SU-DHL-6 (cell line): ENCODE results near the gene F3.

ENCODE experiments used
- H2AFZ ChIP-seq: fragments of 200-600 bp; sonication (generic); 2 replicates; pipeline ENCODE4 v1.6.1; 2014; ENCODE audit warnings: low read depth, mild to moderate bottlenecking, moderate library complexity, mixed read lengths, antibody characterized with exemption, low read length; ENCODE audit not compliant: severe bottlenecking
- H3F3A ChIP-seq: fragments of 200-600 bp; shearing (Covaris generic); 2 replicates; pipeline ENCODE4 v1.6.0; 2016; ENCODE audit warnings: antibody characterized with exemption, mild to moderate bottlenecking; ENCODE audit not compliant: insufficient read depth
- H3K27ac ChIP-seq: fragments of 200-600 bp; sonication (generic); 2 replicates; pipeline ENCODE4 v1.5.1; 2016; ENCODE audit warnings: low read depth, mild to moderate bottlenecking, low read length, moderate library complexity, mixed read lengths
- H3K27me3 ChIP-seq: fragments of 200-600 bp; sonication (generic), shearing (Covaris generic); 2 replicates; pipeline ENCODE4 v1.6.0; 2014; ENCODE audit warnings: mild to moderate bottlenecking, low read length
- H3K36me3 ChIP-seq: fragments of 200-600 bp; sonication (generic); 2 replicates; pipeline ENCODE4 v1.6.1; 2014; ENCODE audit warnings: mild to moderate bottlenecking, low read length, mixed read lengths
- H3K4me2 ChIP-seq: fragments of 300-600, 200-600 bp; shearing (Covaris generic), sonication (generic); 2 replicates; pipeline ENCODE4 v1.6.0; 2014; ENCODE audit warnings: low read length, low read depth, mild to moderate bottlenecking; ENCODE audit not compliant: poor library complexity, severe bottlenecking
- H3K4me3 ChIP-seq: fragments of 200-600 bp; sonication (generic); 2 replicates; pipeline ENCODE4 v1.5.1; 2014; ENCODE audit warnings: antibody characterized with exemption, low read length, mild to moderate bottlenecking, mixed read lengths; ENCODE audit not compliant: insufficient read depth, poor library complexity, severe bottlenecking
- H3K79me2 ChIP-seq: fragments of 200-600 bp; sonication (generic); 2 replicates; pipeline ENCODE4 v1.6.1; 2014; ENCODE audit warnings: mild to moderate bottlenecking, low read length, moderate library complexity; ENCODE audit not compliant: insufficient read depth
- H3K9ac ChIP-seq: fragments of 200-600 bp; sonication (generic); 2 replicates; pipeline ENCODE4 v1.7.0; 2014; ENCODE audit warnings: mild to moderate bottlenecking, low read length
- H3K9me2 ChIP-seq: fragments of 200-600 bp; sonication (generic); replicated peaks from 2 replicates; pipeline ENCODE4 v1.6.1; 2014; ENCODE audit warnings: low read length; ENCODE audit not compliant: insufficient read depth
- H3K9me3 ChIP-seq: fragments of 200-600 bp; sonication (generic); 2 replicates; pipeline ENCODE4 v1.6.1; 2014; ENCODE audit warnings: low read length, mixed read lengths; ENCODE audit not compliant: insufficient read depth
- H4K20me1 ChIP-seq: fragments of 200-600 bp; sonication (generic); 2 replicates; pipeline ENCODE4 v1.6.1; 2014; ENCODE audit warnings: low read depth, mild to moderate bottlenecking, antibody characterized with exemption, low read length, moderate library complexity, mixed read lengths
- EZH2phosphoT487 ChIP-seq: fragments of 200-600 bp; sonication (generic), shearing (Covaris generic); conservative IDR thresholded peaks from 2 replicates; pipeline ENCODE4 v1.6.1; 2018; ENCODE audit warnings: mild to moderate bottlenecking, antibody characterized with exemption, low read length, moderate library complexity, mixed read lengths
- TF ChIP-seq, protein P1 (sequence below): fragments of 200-600 bp; sonication (generic); IDR thresholded peaks from one replicate; pipeline ENCODE4 v1.5.1; 2017; ENCODE audit warnings: antibody characterized with exemption, mild to moderate bottlenecking, low read length, moderate library complexity; ENCODE audit not compliant: insufficient read depth, poor library complexity, severe bottlenecking

Gene F3

DNA sequence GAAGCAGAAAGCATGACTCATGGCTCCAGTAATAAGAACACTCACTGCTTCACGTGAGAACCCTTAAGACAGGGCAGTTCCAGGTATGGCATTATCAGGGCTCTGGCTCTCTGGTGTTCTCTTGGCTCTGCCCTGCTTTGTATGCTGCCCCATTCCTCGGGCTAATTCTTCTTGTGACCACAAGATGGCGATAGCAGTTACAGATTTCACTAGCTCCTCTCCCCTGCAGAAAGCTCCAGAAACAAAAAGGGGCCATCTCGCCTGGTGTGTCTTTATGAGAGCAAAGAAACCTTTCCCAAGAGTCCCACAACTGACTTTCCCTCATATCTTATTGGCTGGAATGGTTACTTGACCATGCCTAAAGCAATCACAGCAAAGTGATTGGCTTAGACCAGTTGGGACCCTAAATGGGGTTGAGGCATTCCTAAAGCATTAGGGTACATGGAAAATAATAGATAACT is 60.1 kb downstream of the F3 start:
- TF ChIP-seq EZH2phosphoT487, result no peak
- TF ChIP-seq, protein P1, sequence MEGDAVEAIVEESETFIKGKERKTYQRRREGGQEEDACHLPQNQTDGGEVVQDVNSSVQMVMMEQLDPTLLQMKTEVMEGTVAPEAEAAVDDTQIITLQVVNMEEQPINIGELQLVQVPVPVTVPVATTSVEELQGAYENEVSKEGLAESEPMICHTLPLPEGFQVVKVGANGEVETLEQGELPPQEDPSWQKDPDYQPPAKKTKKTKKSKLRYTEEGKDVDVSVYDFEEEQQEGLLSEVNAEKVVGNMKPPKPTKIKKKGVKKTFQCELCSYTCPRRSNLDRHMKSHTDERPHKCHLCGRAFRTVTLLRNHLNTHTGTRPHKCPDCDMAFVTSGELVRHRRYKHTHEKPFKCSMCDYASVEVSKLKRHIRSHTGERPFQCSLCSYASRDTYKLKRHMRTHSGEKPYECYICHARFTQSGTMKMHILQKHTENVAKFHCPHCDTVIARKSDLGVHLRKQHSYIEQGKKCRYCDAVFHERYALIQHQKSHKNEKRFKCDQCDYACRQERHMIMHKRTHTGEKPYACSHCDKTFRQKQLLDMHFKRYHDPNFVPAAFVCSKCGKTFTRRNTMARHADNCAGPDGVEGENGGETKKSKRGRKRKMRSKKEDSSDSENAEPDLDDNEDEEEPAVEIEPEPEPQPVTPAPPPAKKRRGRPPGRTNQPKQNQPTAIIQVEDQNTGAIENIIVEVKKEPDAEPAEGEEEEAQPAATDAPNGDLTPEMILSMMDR, result peak; percentile 51
- H3K27ac ChIP-seq, result no peak overlapping the region
- no peaks in the 10 kb centered on the region for H3F3A ChIP-seq
- H3K4me3 ChIP-seq, result no peak overlapping the region
- H3K4me2 ChIP-seq, result no peak overlapping the region
- H3K9me3 ChIP-seq, result no peaks in the 10 kb centered on the region
- H2AFZ ChIP-seq, result no peak overlapping the region
- H3K36me3 ChIP-seq, result 0 out of 2 replicates have a peak, but pooled peaks cover 10% of the 10 kb centered on the region
- H3K79me2 ChIP-seq, result no peaks in the 10 kb centered on the region
- no peaks in the 10 kb centered on the region for H4K20me1 ChIP-seq
- H3K27me3 ChIP-seq, result no peaks in the 10 kb centered on the region
- H3K9ac ChIP-seq, result no peak overlapping the region
- no peaks in the 10 kb centered on the region for H3K9me2 ChIP-seq

DNA sequence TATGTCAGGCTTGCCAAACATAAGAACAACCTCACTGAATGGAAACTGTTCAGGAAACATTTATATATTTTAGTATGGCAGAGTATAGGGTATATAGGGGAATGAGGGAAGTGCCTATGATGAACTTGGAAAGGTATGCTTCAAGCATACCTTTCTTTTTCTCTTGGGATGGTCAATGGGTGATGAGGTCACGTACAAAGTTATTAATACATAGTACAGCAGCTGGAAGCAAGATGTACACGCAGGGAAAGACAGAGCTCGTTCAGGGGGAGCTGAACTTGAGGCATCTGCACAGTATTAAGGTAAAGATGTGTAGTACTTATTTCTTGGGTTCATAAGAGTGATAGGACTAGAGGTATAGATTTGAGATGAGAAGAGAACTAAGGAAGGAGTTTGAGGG is 61.9 kb downstream of the F3 start:
- H3K9me2 ChIP-seq, result no peaks in the 10 kb centered on the region
- H3K9ac ChIP-seq, result no peak overlapping the region
- TF ChIP-seq EZH2phosphoT487, result no peak
- TF ChIP-seq, protein P1, result no peak
- H3K79me2 ChIP-seq, result no peaks in the 10 kb centered on the region
- H3K9me3 ChIP-seq, result no peaks in the 10 kb centered on the region
- no peaks in the 10 kb centered on the region for H3K27me3 ChIP-seq
- no peak overlapping the region for H2AFZ ChIP-seq
- no peak overlapping the region for H3K4me3 ChIP-seq
- no peak overlapping the region for H3K4me2 ChIP-seq
- no peaks in the 10 kb centered on the region for H4K20me1 ChIP-seq
- no peaks in the 10 kb centered on the region for H3F3A ChIP-seq
- H3K27ac ChIP-seq, result no peak overlapping the region
- 0 out of 2 replicates have a peak, but pooled peaks cover 10% of the 10 kb centered on the region for H3K36me3 ChIP-seq
